KG1 (cell line): ENCODE data around the gene UPF1.

Experiments
- DNase-seq: peaks from one replicate; lab custom pipeline; 2025; lab: John Stamatoyannopoulos, UW

The UPF1 gene

GRCh38 chr19:18857223-18857622 lies 25.5 kb downstream of the UPF1 start:
- DNase-seq: no peak

GRCh38 chr19:18858906-18859646 lies 27.3 kb downstream of the UPF1 start:
- DNase-seq: no peak

GRCh38 chr19:18859676-18860301 lies 28.0 kb downstream of the UPF1 start:
- no peak for DNase-seq

GRCh38 chr19:18860302-18860700 lies 28.5 kb downstream of the UPF1 start:
- no peak for DNase-seq

GRCh38 chr19:18860725-18861124 lies 29.0 kb downstream of the UPF1 start:
- DNase-seq: no peak

- no peak for DNase-seq
These were observed 29.5 kb downstream of the UPF1 start for GRCh38 chr19:18861235-18861634.

- no peak for DNase-seq
These were observed 30.2 kb downstream of the UPF1 start for GRCh38 chr19:18861917-18862316.

- no peak for DNase-seq
These were observed 31.4 kb downstream of the UPF1 start for GRCh38 chr19:18862976-18863842.

GRCh38 chr19:18863843-18864362 lies 32.1 kb downstream of the UPF1 start:
- no peak for DNase-seq

- DNase-seq: no peak
These were observed 33.6 kb downstream of the UPF1 start for GRCh38 chr19:18865106-18865972.

- no peak for DNase-seq
These were observed 34.4 kb downstream of the UPF1 start for GRCh38 chr19:18865973-18866799.

- no peak for DNase-seq
These were observed 35.0 kb downstream of the UPF1 start for GRCh38 chr19:18866800-18867123.

- DNase-seq: no peak
These were observed 35.4 kb downstream of the UPF1 start for GRCh38 chr19:18867199-18867598.

GRCh38 chr19:18867751-18868150 lies 36.0 kb downstream of the UPF1 start:
- no peak for DNase-seq

GRCh38 chr19:18868380-18869022 lies 36.7 kb downstream of the UPF1 start:
- no peak for DNase-seq

GRCh38 chr19:18869023-18869618 lies 37.4 kb downstream of the UPF1 start:
- DNase-seq: no peak

- no peak for DNase-seq
These were observed 38.2 kb downstream of the UPF1 start for GRCh38 chr19:18869781-18870530.

- no peak for DNase-seq
These were observed 38.9 kb downstream of the UPF1 start for GRCh38 chr19:18870531-18871172.

- no peak for DNase-seq
These were observed 39.8 kb downstream of the UPF1 start for GRCh38 chr19:18871543-18871942.
